ENCODE data around the gene SPX.

Gene SPX

GRCh38 chr12:21547437-21547836 is 21.3 kb downstream of the SPX start:
- H3K9me3 ChIP-seq (replicated peaks; ENCODE audit: insufficient read depth, low read length), result no peaks in the 10 kb centered on the region
- H3K27ac ChIP-seq (ENCODE audit: low read length), result no peak overlapping the region
- H3K4me3 ChIP-seq (ENCODE audit: low read length), result no peak overlapping the region
- H4K20me1 ChIP-seq (ENCODE audit: insufficient read depth, low read length), result no peaks in the 10 kb centered on the region
- H3K79me2 ChIP-seq (ENCODE audit: low read length), result no peaks in the 10 kb centered on the region
- no peaks in the 10 kb centered on the region for H3K9me2 ChIP-seq (replicated peaks; ENCODE audit: insufficient read depth, low read length)
- H3K27me3 ChIP-seq (replicated peaks; ENCODE audit: insufficient read depth, low read length), result no peaks in the 10 kb centered on the region
- H3K9ac ChIP-seq (ENCODE audit: low read length), result no peak overlapping the region
- H3F3A ChIP-seq (ENCODE audit: insufficient read depth, low read length), result no peaks in the 10 kb centered on the region
- H3K4me2 ChIP-seq (ENCODE audit: low read depth, low read length), result no peak overlapping the region
- no peak overlapping the region for H2AFZ ChIP-seq (ENCODE audit: low read length)
- no peaks in the 10 kb centered on the region for H3K36me3 ChIP-seq (replicated peaks; ENCODE audit: insufficient read depth, low read length)
- no peak for TF ChIP-seq CTCF (IDR thresholded peaks at IDR 0.05; ENCODE audit: low read length)
- no peak for TF ChIP-seq EZH2phosphoT487 (IDR thresholded peaks at IDR 0.05; ENCODE audit: low read length)
- TF ChIP-seq EZH2 (optimal IDR thresholded peaks at IDR 0.05; ENCODE audit: low read depth, low read length), result no peak
- no peak for DNase-seq
- H3K4me1 ChIP-seq (ENCODE audit: low read length), result peaks cover 11% of the 10 kb centered on the region; the same call in 1 of the 2 replicates

GRCh38 chr12:21551841-21552465 is 25.9 kb downstream of the SPX start:
- H3K36me3 ChIP-seq (replicated peaks; ENCODE audit: insufficient read depth, low read length), result no peaks in the 10 kb centered on the region
- no peak overlapping the region for H3K9ac ChIP-seq (ENCODE audit: low read length)
- no peaks in the 10 kb centered on the region for H4K20me1 ChIP-seq (ENCODE audit: insufficient read depth, low read length)
- DNase-seq, result no peak
- no peaks in the 10 kb centered on the region for H3K9me2 ChIP-seq (replicated peaks; ENCODE audit: insufficient read depth, low read length)
- TF ChIP-seq EZH2phosphoT487 (IDR thresholded peaks at IDR 0.05; ENCODE audit: low read length) (no peak), EZH2 (optimal IDR thresholded peaks at IDR 0.05; ENCODE audit: low read depth, low read length) (no peak), CTCF (IDR thresholded peaks at IDR 0.05; ENCODE audit: low read length) (no peak)
- no peak overlapping the region for H3K27ac ChIP-seq (ENCODE audit: low read length)
- H3F3A ChIP-seq (ENCODE audit: insufficient read depth, low read length), result no peaks in the 10 kb centered on the region
- H2AFZ ChIP-seq (ENCODE audit: low read length), result 0 out of 2 replicates have a peak overlapping the region, but pooled peaks have one; percentile 39
- 0 out of 2 replicates have a peak overlapping the region, but pooled peaks have one; percentile 4 for H3K4me2 ChIP-seq (ENCODE audit: low read depth, low read length)
- H3K79me2 ChIP-seq (ENCODE audit: low read length), result no peaks in the 10 kb centered on the region
- H3K27me3 ChIP-seq (replicated peaks; ENCODE audit: insufficient read depth, low read length), result no peaks in the 10 kb centered on the region
- H3K4me1 ChIP-seq (ENCODE audit: low read length), result peaks cover 12% of the 10 kb centered on the region; the same call in 1 of the 2 replicates
- no peaks in the 10 kb centered on the region for H3K9me3 ChIP-seq (replicated peaks; ENCODE audit: insufficient read depth, low read length)
- H3K4me3 ChIP-seq (ENCODE audit: low read length), result no peak overlapping the region

GRCh38 chr12:21552635-21553328 is 26.7 kb downstream of the SPX start:
- TF ChIP-seq EZH2 (optimal IDR thresholded peaks at IDR 0.05; ENCODE audit: low read depth, low read length) (no peak), CTCF (IDR thresholded peaks at IDR 0.05; ENCODE audit: low read length) (no peak), EZH2phosphoT487 (IDR thresholded peaks at IDR 0.05; ENCODE audit: low read length) (no peak)
- Histone ChIP-seq H2AFZ (ENCODE audit: low read length) (no peak overlapping the region), H3K9me3 (replicated peaks; ENCODE audit: insufficient read depth, low read length) (no peaks in the 10 kb centered on the region), H3K27me3 (replicated peaks; ENCODE audit: insufficient read depth, low read length) (no peaks in the 10 kb centered on the region), H3K36me3 (replicated peaks; ENCODE audit: insufficient read depth, low read length) (no peaks in the 10 kb centered on the region), H3F3A (ENCODE audit: insufficient read depth, low read length) (no peaks in the 10 kb centered on the region), H3K9me2 (replicated peaks; ENCODE audit: insufficient read depth, low read length) (no peaks in the 10 kb centered on the region), H3K27ac (ENCODE audit: low read length) (no peak overlapping the region), H4K20me1 (ENCODE audit: insufficient read depth, low read length) (no peaks in the 10 kb centered on the region), H3K4me1 (ENCODE audit: low read length) (peaks cover 12% of the 10 kb centered on the region; the same call in 1 of the 2 replicates), H3K9ac (ENCODE audit: low read length) (no peak overlapping the region), H3K4me3 (ENCODE audit: low read length) (no peak overlapping the region), H3K4me2 (ENCODE audit: low read depth, low read length) (no peak overlapping the region), H3K79me2 (ENCODE audit: low read length) (no peaks in the 10 kb centered on the region)
- DNase-seq, result no peak
